Measurements from ENCODE around the gene OR2T34.
"Not testable (repeated sequence)": the region's sequence is repeated elsewhere in the genome, so short reads cannot be mapped to it uniquely, and the experiment has no call there.

OR2T34 gene

DNA sequence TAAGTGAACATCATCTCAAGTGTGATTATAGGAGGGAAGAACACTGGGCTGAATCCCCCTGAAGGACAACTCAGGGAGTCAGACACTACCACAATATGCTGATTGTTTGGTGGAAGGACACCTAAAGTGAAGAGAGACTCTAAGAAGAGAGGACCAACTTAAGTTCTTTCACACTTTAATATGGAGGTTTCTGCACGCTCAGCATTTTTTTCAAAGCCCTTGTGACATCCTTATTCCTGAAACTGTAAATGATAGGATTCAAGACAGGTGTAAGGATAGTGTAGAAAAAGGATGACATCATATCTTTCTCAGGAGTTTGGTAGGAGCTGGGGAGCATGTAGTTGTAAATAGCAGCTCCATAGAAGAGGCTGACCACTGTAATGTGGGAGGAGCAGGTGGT is 18.1 kb upstream of the OR2T34 start:
- Histone ChIP-seq H3K9me3 (ENCODE audit: insufficient read depth, low read depth, low read length) (peaks cover 94% of the 10 kb centered on the region), H3K4me1 (ENCODE audit: insufficient read depth, low read length) (no peaks in the 10 kb centered on the region), H3K9ac (ENCODE audit: low read depth, low read length) (no peak overlapping the region)

DNA sequence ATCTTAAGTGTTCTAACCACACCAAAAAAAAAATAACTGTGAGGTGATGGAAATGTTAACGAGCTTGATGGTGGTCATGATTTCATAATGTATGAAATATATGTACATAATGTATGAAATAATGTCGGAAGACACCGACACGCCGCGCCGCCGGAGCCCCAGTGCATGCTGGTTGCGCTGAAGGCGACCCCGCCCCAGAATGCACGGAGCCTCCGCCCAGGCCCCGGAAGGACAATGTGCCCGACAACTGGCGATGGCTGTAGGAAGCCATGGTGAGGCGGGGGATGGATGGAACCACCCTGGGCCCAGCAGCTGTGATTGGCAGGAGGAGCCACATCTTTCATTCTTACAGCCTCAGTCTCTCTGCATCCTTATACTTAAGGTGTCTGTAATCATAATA is 15.5 kb upstream of the OR2T34 start:
- Histone ChIP-seq H3K27ac (ENCODE audit: low read length) (no peak overlapping the region), H3K27me3 (ENCODE audit: insufficient read depth, low read length) (no peaks in the 10 kb centered on the region), H3K9me3 (ENCODE audit: insufficient read depth, low read depth, low read length) (peaks cover 89% of the 10 kb centered on the region), H3K36me3 (ENCODE audit: insufficient read depth, low read depth, low read length) (no peaks in the 10 kb centered on the region), H3K9ac (ENCODE audit: low read depth, low read length) (no peak overlapping the region), H3K4me1 (ENCODE audit: insufficient read depth, low read length) (no peaks in the 10 kb centered on the region), H3K4me3 (ENCODE audit: low read length) (no peak overlapping the region)

More for the DNA sequence above, 18.1 kb upstream of the OR2T34 start:
- Histone ChIP-seq H3K27ac (ENCODE audit: low read length) (no peak overlapping the region), H3K4me3 (ENCODE audit: low read length) (no peak overlapping the region; the same call in 1 of the 2 replicates), H3K36me3 (ENCODE audit: insufficient read depth, low read depth, low read length) (no peaks in the 10 kb centered on the region), H3K27me3 (ENCODE audit: insufficient read depth, low read length) (no peaks in the 10 kb centered on the region)

GRCh38 chr1:248589334-248589733 is 14.8 kb upstream of the OR2T34 start:
- no peaks in the 10 kb centered on the region for H3K36me3 ChIP-seq (ENCODE audit: insufficient read depth, low read depth, low read length)
- no peak overlapping the region for H3K9ac ChIP-seq (ENCODE audit: low read depth, low read length)
- no peaks in the 10 kb centered on the region for H3K27me3 ChIP-seq (ENCODE audit: insufficient read depth, low read length)
- no peaks in the 10 kb centered on the region for H3K4me1 ChIP-seq (ENCODE audit: insufficient read depth, low read length)
- H3K4me3 ChIP-seq (ENCODE audit: low read length): no peak overlapping the region
- H3K27ac ChIP-seq (ENCODE audit: low read length): no peak overlapping the region
- H3K9me3 ChIP-seq (ENCODE audit: insufficient read depth, low read depth, low read length): peaks cover 89% of the 10 kb centered on the region

DNA sequence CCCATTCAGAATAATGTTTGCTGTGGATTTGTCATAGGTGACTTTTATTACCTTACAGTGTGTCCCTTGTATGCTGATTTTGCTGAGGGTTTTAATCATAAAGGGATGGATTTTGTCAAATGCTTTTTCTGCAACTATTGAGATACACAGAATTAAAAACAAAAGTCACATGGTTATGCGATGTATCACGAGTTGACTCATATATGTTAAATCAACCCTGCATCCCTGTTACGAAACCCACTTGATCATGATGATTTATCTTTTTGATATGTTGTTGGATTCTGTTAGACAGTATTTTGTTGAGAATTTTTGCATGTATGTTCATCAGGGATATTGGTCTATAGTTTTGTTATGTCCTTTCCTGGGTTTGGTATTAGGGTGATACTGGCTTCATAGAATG is 10.7 kb upstream of the OR2T34 start:
- H3K36me3 ChIP-seq (ENCODE audit: insufficient read depth, low read depth, low read length): no peaks in the 10 kb centered on the region
- H3K9me3 ChIP-seq (ENCODE audit: insufficient read depth, low read depth, low read length): peaks cover 78% of the 10 kb centered on the region
- no peak overlapping the region for H3K27ac ChIP-seq (ENCODE audit: low read length)
- H3K9ac ChIP-seq (ENCODE audit: low read depth, low read length): no peak overlapping the region
- no peaks in the 10 kb centered on the region for H3K4me1 ChIP-seq (ENCODE audit: insufficient read depth, low read length)
- H3K4me3 ChIP-seq (ENCODE audit: low read length): no peak overlapping the region
- no peaks in the 10 kb centered on the region for H3K27me3 ChIP-seq (ENCODE audit: insufficient read depth, low read length)

DNA sequence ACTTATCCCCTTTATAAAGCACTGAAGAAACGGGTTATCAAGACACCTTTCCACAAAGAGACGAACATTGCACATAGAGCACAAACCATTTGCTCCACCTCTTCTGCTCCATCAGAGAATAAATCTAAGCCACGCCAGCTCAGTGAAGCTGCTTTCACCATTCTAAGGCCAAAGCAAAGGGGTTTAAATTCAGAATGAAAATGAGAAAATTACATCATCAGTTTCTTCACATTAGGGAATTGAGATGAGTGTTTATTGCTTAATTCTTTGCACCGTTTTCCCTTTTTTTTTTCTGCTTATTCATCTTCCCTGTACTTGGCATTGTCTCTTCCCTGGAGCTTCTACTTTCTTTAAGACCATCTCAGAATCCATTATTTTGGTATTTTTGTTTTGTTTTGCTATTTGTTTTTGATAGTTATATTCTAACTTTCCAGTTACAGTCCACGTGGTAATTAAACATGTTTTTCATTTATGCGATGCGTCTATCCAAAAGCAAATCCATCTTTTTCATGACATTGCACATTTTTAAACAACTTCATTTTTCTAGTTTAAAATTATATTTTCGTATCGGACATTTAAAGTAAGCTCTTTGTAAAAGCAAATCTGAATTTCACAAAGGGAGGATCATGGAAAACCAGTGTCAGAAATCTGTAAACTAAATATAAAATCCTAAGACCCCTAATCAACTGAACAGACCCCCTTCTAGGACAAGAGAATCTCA is 1.9 kb upstream of the OR2T34 start:
- no peak overlapping the region for H3K9ac ChIP-seq (ENCODE audit: low read depth, low read length)
- H3K36me3 ChIP-seq (ENCODE audit: insufficient read depth, low read depth, low read length): no peaks in the 10 kb centered on the region
- H3K27me3 ChIP-seq (ENCODE audit: insufficient read depth, low read length): no peaks in the 10 kb centered on the region
- no peak overlapping the region for H3K4me3 ChIP-seq (ENCODE audit: low read length)
- no peak overlapping the region for H3K27ac ChIP-seq (ENCODE audit: low read length)
- no peaks in the 10 kb centered on the region for H3K4me1 ChIP-seq (ENCODE audit: insufficient read depth, low read length)
- peaks cover 63% of the 10 kb centered on the region for H3K9me3 ChIP-seq (ENCODE audit: insufficient read depth, low read depth, low read length)

GRCh38 chr1:248573856-248574255 is 701 bp downstream of the OR2T34 start:
- H3K27me3 ChIP-seq (ENCODE audit: insufficient read depth, low read length); H3K4me1 ChIP-seq (ENCODE audit: insufficient read depth, low read length); H3K9ac ChIP-seq (ENCODE audit: low read depth, low read length); H3K4me3 ChIP-seq (ENCODE audit: low read length); H3K27ac ChIP-seq (ENCODE audit: low read length); H3K36me3 ChIP-seq (ENCODE audit: insufficient read depth, low read depth, low read length): not testable (repeated sequence)
- H3K9me3 ChIP-seq (ENCODE audit: insufficient read depth, low read depth, low read length): peaks cover 44% of the 10 kb centered on the region

GRCh38 chr1:248572049-248572448 is 2.5 kb downstream of the OR2T34 start:
- not testable (repeated sequence) for H3K36me3 ChIP-seq (ENCODE audit: insufficient read depth, low read depth, low read length); H3K27ac ChIP-seq (ENCODE audit: low read length); H3K9ac ChIP-seq (ENCODE audit: low read depth, low read length); H3K27me3 ChIP-seq (ENCODE audit: insufficient read depth, low read length); H3K4me1 ChIP-seq (ENCODE audit: insufficient read depth, low read length); H3K4me3 ChIP-seq (ENCODE audit: low read length)
- H3K9me3 ChIP-seq (ENCODE audit: insufficient read depth, low read depth, low read length): peaks cover 32% of the 10 kb centered on the region

DNA sequence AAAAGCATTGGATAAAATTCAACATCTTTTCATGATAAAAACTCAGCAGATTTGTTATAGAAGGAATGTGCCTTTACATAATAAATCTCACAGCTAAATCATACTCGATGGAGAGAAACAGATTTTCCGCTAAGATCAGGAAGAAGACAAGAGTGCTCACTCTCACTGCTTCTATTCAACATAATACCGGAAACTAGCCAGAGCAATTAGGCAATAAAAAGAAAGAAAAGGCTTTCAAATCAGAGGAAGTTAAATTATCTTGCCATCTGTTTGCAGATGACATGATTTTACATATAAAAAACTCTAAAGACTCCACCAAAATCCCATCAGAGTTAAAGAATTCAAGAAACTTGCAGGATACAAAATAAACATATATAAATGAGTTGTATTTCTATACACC is 3.7 kb downstream of the OR2T34 start:
- not testable (repeated sequence) for H3K27ac ChIP-seq (ENCODE audit: low read length); H3K27me3 ChIP-seq (ENCODE audit: insufficient read depth, low read length); H3K4me1 ChIP-seq (ENCODE audit: insufficient read depth, low read length); H3K4me3 ChIP-seq (ENCODE audit: low read length); H3K36me3 ChIP-seq (ENCODE audit: insufficient read depth, low read depth, low read length); H3K9ac ChIP-seq (ENCODE audit: low read depth, low read length)
- peaks cover 20% of the 10 kb centered on the region; the same call in 1 of the 2 replicates for H3K9me3 ChIP-seq (ENCODE audit: insufficient read depth, low read depth, low read length)

DNA sequence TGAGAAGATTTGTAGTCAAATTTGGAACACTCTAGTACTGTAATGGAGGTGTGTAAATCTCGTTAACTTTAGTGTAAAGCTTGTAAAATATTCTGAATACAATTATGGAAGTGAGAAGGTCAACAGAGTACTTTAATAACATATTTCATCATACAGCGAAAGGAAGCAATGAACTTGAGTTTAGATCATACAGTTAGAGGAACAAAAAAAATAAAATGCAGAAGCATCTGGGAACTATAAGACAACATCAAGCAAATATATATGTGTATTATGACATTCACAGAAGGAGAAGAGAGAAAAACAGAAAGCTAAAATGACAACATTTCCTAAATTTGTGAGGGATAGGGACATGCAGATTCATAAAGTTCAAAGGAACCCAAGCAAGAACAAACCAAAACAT is 5.5 kb downstream of the OR2T34 start:
- H3K27me3 ChIP-seq (ENCODE audit: insufficient read depth, low read length); H3K9ac ChIP-seq (ENCODE audit: low read depth, low read length); H3K4me3 ChIP-seq (ENCODE audit: low read length); H3K27ac ChIP-seq (ENCODE audit: low read length); H3K36me3 ChIP-seq (ENCODE audit: insufficient read depth, low read depth, low read length); H3K4me1 ChIP-seq (ENCODE audit: insufficient read depth, low read length); H3K9me3 ChIP-seq (ENCODE audit: insufficient read depth, low read depth, low read length): not testable (repeated sequence)

DNA sequence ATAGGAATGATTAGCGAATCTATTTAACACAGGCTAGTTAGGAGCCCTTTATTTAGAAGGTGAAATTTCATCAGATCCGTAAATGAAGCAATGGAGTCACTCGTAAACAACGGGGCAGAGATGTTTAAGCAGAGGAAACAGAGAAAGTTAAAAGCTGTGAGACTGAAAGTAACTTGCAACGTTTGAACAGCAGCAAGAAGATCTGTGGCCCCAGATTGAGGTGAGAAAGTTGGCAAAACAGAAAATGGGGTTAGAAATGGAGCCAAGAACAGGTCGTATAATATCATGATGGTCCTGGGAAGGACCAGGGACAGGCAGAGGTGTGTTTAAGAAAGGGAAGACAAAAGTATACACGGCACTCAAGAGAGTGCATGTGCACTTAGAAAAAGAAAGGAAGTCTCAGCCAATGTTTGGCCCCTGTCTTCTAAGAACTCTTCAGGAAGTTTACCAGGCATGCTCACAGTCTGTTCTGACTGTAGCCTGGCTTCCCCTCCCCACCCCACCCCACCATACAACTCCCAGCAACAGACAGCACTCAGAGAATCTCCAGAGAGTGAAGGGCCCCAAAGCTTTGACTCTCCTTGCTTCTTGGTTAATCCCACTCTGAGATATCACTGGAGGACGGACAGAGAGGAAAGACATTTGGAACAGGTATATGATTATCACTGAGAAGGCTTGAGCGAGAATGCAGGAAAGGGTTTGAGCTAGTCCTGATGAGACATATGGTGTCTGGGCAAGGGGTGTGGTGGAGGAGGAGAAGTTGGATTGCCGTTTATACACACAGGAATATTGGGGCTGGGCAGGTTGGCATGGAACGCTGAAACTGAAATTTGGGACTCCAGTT is 8.8 kb downstream of the OR2T34 start:
- not testable (repeated sequence) for H3K27me3 ChIP-seq (ENCODE audit: insufficient read depth, low read length); H3K4me1 ChIP-seq (ENCODE audit: insufficient read depth, low read length); H3K36me3 ChIP-seq (ENCODE audit: insufficient read depth, low read depth, low read length); H3K27ac ChIP-seq (ENCODE audit: low read length); H3K9me3 ChIP-seq (ENCODE audit: insufficient read depth, low read depth, low read length); H3K4me3 ChIP-seq (ENCODE audit: low read length); H3K9ac ChIP-seq (ENCODE audit: low read depth, low read length)

DNA sequence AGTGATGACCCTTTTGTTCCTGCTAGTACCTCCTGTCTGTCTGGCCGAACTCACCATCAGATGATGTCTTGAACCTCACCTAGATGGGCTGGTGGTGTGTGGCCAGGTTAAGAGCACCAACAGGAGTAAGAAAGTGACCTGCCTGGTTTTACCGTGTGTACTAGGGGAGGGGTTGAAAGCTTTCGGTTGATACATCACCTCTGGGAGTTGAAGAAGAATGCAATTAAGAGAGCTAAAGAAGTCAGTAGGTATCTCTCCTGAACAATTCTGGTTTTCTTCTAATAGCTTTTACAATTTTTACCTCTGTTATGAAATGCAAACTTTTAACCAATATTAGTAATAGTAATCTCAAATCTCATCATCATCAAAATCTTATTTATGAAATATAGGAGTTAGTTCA is 11.9 kb downstream of the OR2T34 start, which contains the start of gene OR2T29:
Gene OR2T29, minus strand, starts transcription at position 101 of the 400 bp plus-strand sequence. CDS start 3,281 bp downstream, outside the sequence.
- not testable (repeated sequence) for H3K36me3 ChIP-seq (ENCODE audit: insufficient read depth, low read depth, low read length); H3K27ac ChIP-seq (ENCODE audit: low read length); H3K9ac ChIP-seq (ENCODE audit: low read depth, low read length)

GRCh38 chr1:248551027-248551426 is 23.5 kb downstream of the OR2T34 start:
- H3K27me3 ChIP-seq (ENCODE audit: insufficient read depth, low read length): not testable (repeated sequence)

More for the DNA sequence above, 11.9 kb downstream of the OR2T34 start, which contains the start of gene OR2T29:
- not testable (repeated sequence) for H3K4me1 ChIP-seq (ENCODE audit: insufficient read depth, low read length); H3K27me3 ChIP-seq (ENCODE audit: insufficient read depth, low read length); H3K9me3 ChIP-seq (ENCODE audit: insufficient read depth, low read depth, low read length); H3K4me3 ChIP-seq (ENCODE audit: low read length)

More at GRCh38 chr1:248551027-248551426, 23.5 kb downstream of the OR2T34 start:
- not testable (repeated sequence) for H3K27ac ChIP-seq (ENCODE audit: low read length); H3K4me3 ChIP-seq (ENCODE audit: low read length); H3K9me3 ChIP-seq (ENCODE audit: insufficient read depth, low read depth, low read length); H3K9ac ChIP-seq (ENCODE audit: low read depth, low read length); H3K36me3 ChIP-seq (ENCODE audit: insufficient read depth, low read depth, low read length); H3K4me1 ChIP-seq (ENCODE audit: insufficient read depth, low read length)
